GM15510 (cell line): ENCODE data around the gene ZNF366.

Source experiments
- POLR2A ChIP-seq: IDR thresholded peaks from 3 replicates; pipeline ENCODE4 v1.6.1; 2011; ENCODE audit warnings: borderline replicate concordance; ENCODE audit not compliant: insufficient read length; ENCODE audit errors: extremely low read depth

ZNF366 gene

GRCh38 chr5:72508241-72509170, 1.3 kb upstream of the ZNF366 start:
- no peak for TF ChIP-seq POLR2A

GRCh38 chr5:72507907-72508238, 663 bp upstream of the ZNF366 start:
- TF ChIP-seq POLR2A, result no peak

GRCh38 chr5:72506158-72506549, 1.1 kb downstream of the ZNF366 start:
- TF ChIP-seq POLR2A, result no peak

GRCh38 chr5:72505539-72506157, 1.6 kb downstream of the ZNF366 start:
- TF ChIP-seq POLR2A, result no peak

- TF ChIP-seq POLR2A, result no peak
Observed at GRCh38 chr5:72505016-72505415, 2.2 kb downstream of the ZNF366 start.

GRCh38 chr5:72503888-72504491, 3.2 kb downstream of the ZNF366 start:
- TF ChIP-seq POLR2A, result no peak

- no peak for TF ChIP-seq POLR2A
Observed at GRCh38 chr5:72501488-72501887, 5.7 kb downstream of the ZNF366 start.

- no peak for TF ChIP-seq POLR2A
Observed at GRCh38 chr5:72499730-72500129, 7.5 kb downstream of the ZNF366 start.

- no peak for TF ChIP-seq POLR2A
Observed at GRCh38 chr5:72499090-72499489, 8.1 kb downstream of the ZNF366 start.

GRCh38 chr5:72498284-72498683, 8.9 kb downstream of the ZNF366 start:
- TF ChIP-seq POLR2A, result no peak

- no peak for TF ChIP-seq POLR2A
Observed at GRCh38 chr5:72497823-72498222, 9.4 kb downstream of the ZNF366 start.

- no peak for TF ChIP-seq POLR2A
Observed at GRCh38 chr5:72495410-72495809, 11.8 kb downstream of the ZNF366 start.

- TF ChIP-seq POLR2A, result no peak
Observed at GRCh38 chr5:72494623-72495124, 12.5 kb downstream of the ZNF366 start.

GRCh38 chr5:72489536-72489935, 17.7 kb downstream of the ZNF366 start:
- no peak for TF ChIP-seq POLR2A

GRCh38 chr5:72488756-72489155, 18.5 kb downstream of the ZNF366 start:
- TF ChIP-seq POLR2A, result no peak

- no peak for TF ChIP-seq POLR2A
Observed at GRCh38 chr5:72487177-72487576, 20.0 kb downstream of the ZNF366 start.

GRCh38 chr5:72486371-72486770, 20.8 kb downstream of the ZNF366 start:
- no peak for TF ChIP-seq POLR2A
